OCI-LY3 (cell line): ENCODE results near the gene GLB1L3.

Source experiments
- EZH2phosphoT487 ChIP-seq: fragments of 200-600 bp; shearing (Covaris generic); IDR thresholded peaks from 2 replicates; pipeline ENCODE4 v1.6.1; 2018; ENCODE audit warnings: antibody characterized with exemption, mixed run types, low read depth
- TF ChIP-seq, protein P1 (sequence below): fragments of 200-600, 300-600 bp; sonication (generic); IDR thresholded peaks from 2 replicates; pipeline ENCODE4 v1.5.1; 2014; ENCODE audit warnings: antibody characterized with exemption, low read length, low read depth

DNA sequence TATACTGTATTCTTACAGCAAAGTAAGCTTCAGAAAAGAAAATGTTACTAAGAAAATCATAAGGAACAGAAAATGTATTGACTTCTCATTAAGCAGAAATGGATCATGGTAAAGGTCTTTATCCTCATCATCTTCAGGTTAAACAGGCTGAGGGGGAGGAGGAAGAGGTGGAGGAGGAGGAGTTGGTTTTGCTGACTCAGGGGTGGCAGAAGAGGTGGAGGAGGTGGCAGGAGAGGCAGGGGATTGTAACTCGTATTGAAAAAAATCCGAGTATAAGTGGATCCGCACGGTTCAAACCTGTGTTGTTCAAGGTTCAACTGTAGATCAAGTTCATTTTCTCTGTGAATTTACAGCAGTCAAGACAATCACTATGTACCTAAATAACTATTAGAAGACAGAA lies 13.0 kb downstream of the GLB1L3 start:
- no peak for TF ChIP-seq EZH2phosphoT487
- TF ChIP-seq, protein P1, sequence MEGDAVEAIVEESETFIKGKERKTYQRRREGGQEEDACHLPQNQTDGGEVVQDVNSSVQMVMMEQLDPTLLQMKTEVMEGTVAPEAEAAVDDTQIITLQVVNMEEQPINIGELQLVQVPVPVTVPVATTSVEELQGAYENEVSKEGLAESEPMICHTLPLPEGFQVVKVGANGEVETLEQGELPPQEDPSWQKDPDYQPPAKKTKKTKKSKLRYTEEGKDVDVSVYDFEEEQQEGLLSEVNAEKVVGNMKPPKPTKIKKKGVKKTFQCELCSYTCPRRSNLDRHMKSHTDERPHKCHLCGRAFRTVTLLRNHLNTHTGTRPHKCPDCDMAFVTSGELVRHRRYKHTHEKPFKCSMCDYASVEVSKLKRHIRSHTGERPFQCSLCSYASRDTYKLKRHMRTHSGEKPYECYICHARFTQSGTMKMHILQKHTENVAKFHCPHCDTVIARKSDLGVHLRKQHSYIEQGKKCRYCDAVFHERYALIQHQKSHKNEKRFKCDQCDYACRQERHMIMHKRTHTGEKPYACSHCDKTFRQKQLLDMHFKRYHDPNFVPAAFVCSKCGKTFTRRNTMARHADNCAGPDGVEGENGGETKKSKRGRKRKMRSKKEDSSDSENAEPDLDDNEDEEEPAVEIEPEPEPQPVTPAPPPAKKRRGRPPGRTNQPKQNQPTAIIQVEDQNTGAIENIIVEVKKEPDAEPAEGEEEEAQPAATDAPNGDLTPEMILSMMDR: no peak
